ENCODE data around the gene C1QL2.

The C1QL2 gene

GRCh38 chr2:119179202-119179601, 20.7 kb upstream of the C1QL2 start:
- no peak for DNase-seq (ENCODE audit: low read depth)

GRCh38 chr2:119178776-119179175, 20.2 kb upstream of the C1QL2 start:
- DNase-seq (ENCODE audit: low read depth), result no peak

GRCh38 chr2:119177838-119178190, 19.3 kb upstream of the C1QL2 start:
- DNase-seq (ENCODE audit: low read depth), result no peak

- DNase-seq (ENCODE audit: low read depth), result no peak
These were observed 18.8 kb upstream of the C1QL2 start for GRCh38 chr2:119177171-119177837.

- no peak for DNase-seq (ENCODE audit: low read depth)
These were observed 17.0 kb upstream of the C1QL2 start for GRCh38 chr2:119175517-119175916.

- no peak for DNase-seq (ENCODE audit: low read depth)
These were observed 16.4 kb upstream of the C1QL2 start for GRCh38 chr2:119174993-119175347.

- peak; percentile 14 for DNase-seq (ENCODE audit: low read depth)
These were observed 15.9 kb upstream of the C1QL2 start for GRCh38 chr2:119174216-119174992.

GRCh38 chr2:119173556-119174060, 15.1 kb upstream of the C1QL2 start:
- DNase-seq (ENCODE audit: low read depth), result no peak

GRCh38 chr2:119170504-119170903, 12.0 kb upstream of the C1QL2 start:
- no peak for DNase-seq (ENCODE audit: low read depth)

- DNase-seq (ENCODE audit: low read depth), result no peak
These were observed 11.2 kb upstream of the C1QL2 start for GRCh38 chr2:119169717-119170116.

- DNase-seq (ENCODE audit: low read depth), result no peak
These were observed 1.9 kb upstream of the C1QL2 start for GRCh38 chr2:119160361-119160990.

GRCh38 chr2:119157850-119158511, 570 bp downstream of the C1QL2 start:
- DNase-seq (ENCODE audit: low read depth), result no peak

GRCh38 chr2:119156891-119157773, 1.4 kb downstream of the C1QL2 start:
- no peak for DNase-seq (ENCODE audit: low read depth)

GRCh38 chr2:119156105-119156890, 2.3 kb downstream of the C1QL2 start:
- DNase-seq (ENCODE audit: low read depth), result no peak

GRCh38 chr2:119155633-119156032, 2.9 kb downstream of the C1QL2 start:
- DNase-seq (ENCODE audit: low read depth), result no peak

GRCh38 chr2:119154076-119154475, 4.5 kb downstream of the C1QL2 start:
- no peak for DNase-seq (ENCODE audit: low read depth)

- DNase-seq (ENCODE audit: low read depth), result no peak
These were observed 8.9 kb downstream of the C1QL2 start for GRCh38 chr2:119149611-119150010.

GRCh38 chr2:119147776-119148715, 10.5 kb downstream of the C1QL2 start:
- DNase-seq (ENCODE audit: low read depth), result no peak

- DNase-seq (ENCODE audit: low read depth), result no peak
These were observed 13.7 kb downstream of the C1QL2 start for GRCh38 chr2:119144806-119145205.

GRCh38 chr2:119142824-119143223, 15.7 kb downstream of the C1QL2 start:
- no peak for DNase-seq (ENCODE audit: low read depth)

Measured in T follicular helper cell (primary cell).